CD4-positive, alpha-beta T cell treated with Interleukin-4 for 1 hour (primary cell): Measurements from ENCODE around the gene EXOC6B.
A peak's percentile ranks its signal among the peaks of the same experiment; 100 is the strongest.

ENCODE experiments used
- DNase-seq, 2 donors: peaks; one replicate each; pipeline ENCODE4 v3.0.0-alpha.2; 2020 to 2022

Gene EXOC6B

DNA sequence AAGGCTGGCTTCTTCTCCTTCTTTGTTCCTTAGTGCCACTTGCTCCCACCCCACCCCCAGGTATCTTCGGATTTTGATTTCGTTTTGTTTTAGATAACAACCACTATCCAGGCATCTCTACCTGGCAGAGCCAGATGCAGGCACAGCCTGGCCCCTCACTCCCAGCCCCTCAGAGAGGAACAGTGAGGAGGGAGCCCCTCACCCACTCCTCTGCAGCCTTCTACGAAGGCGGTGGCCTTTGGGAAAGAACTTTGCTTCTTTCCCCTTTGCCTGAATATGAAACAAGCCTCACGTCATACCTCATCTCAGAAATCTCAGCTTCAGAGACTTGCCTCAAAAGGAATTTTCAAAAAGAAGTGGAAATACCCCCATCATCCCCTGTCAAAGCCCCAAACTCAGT lies 671.9 kb downstream of the EXOC6B start:
- no peak for DNase-seq

DNA sequence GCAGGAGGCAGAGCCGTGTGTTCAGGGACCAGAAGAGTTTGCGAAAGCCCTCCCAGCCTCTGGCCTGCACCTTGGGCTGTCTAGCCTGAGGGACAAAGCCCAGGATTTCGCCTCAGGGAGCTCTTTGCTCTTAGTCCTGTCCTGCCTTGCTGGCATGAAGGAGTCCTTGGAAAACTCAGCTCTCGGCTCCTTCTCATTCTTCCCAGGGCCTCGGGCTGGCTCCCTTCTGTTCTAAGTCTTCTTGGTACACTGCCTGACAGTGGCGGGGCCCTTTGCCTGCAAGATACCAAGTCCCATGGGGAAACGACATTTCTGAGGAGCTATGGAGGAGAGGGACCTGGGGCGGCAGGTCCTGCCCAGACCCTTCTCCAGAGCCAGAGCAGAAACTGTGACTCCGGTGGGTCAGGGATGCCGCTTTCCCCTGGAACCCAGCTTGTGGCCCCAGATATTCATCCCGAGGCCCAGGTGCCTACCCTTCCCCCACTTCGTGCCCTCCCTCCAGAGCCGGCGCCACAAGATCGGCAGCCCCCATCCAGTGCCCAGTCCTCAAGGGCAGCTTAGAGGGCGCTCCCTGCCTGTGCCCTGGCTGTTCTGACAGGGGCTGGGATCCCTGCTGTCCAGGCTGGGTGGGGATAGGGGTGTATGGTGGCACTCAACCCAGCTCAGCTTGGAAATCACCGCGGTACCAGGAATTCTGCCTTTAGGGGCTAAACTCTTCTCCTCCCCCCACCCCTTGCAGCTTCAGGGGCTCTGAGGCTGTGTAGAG lies 672.6 kb downstream of the EXOC6B start:
- peak in 1 of 2 donors; percentile 7 for DNase-seq

DNA sequence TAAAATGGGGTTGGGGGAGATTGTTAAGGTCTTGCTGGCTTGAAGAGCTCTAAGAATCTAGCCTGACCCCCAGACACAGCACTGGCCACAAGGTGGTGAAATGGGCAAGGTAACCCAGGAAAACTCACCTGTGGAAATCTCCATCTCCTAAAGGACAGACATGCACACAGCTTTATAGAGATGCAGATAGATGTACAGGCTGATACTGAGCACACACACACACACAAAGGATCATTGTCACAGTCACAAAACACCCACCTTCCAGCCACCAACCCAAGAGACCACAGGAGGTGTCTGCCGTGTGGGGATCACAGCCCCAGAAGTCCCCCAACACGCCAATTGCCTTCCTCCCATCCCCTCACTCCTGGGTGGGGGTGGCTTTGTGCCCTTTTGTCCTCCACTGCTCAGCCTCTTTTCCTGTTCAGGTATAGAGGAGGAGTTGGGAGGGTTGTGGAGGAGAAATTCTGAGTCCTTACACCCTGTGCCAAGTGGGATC lies 674.9 kb downstream of the EXOC6B start:
- peak in 1 of 2 donors; percentile 3 for DNase-seq

DNA sequence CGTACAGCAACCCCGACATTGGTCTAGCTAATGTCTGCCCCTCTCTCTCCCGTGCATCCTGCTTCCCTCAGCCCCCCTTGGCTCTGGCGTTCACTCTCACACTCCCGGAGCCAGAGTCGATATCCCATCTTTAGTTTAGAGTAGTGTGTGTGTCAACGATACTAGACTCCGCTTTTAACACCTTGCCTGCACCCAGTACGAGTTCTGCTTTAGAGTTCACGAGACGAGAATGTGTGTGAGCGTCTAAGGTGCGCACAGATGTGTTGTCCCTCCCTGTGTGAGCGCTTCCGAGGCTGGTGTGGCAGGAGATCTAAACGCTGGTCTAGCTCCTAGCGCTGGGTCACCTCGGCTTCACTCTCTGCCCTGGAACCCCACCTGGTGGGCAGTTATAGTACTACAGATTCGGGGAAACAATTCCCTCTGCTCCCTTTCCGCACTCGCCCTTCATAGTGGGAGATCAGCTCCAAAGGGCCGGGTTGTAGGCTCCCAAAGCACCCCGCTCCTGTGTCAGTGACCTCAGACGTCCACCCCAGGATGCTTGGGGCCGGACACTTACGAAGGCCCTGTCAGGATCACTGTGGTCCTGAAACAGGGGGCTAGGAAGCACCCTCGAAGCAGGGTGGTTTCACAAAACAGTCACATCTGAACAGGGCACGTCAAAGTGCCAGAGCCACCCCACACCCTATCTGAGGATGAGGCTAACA lies 675.5 kb downstream of the EXOC6B start:
- peak; percentile 38 to 57 for DNase-seq

DNA sequence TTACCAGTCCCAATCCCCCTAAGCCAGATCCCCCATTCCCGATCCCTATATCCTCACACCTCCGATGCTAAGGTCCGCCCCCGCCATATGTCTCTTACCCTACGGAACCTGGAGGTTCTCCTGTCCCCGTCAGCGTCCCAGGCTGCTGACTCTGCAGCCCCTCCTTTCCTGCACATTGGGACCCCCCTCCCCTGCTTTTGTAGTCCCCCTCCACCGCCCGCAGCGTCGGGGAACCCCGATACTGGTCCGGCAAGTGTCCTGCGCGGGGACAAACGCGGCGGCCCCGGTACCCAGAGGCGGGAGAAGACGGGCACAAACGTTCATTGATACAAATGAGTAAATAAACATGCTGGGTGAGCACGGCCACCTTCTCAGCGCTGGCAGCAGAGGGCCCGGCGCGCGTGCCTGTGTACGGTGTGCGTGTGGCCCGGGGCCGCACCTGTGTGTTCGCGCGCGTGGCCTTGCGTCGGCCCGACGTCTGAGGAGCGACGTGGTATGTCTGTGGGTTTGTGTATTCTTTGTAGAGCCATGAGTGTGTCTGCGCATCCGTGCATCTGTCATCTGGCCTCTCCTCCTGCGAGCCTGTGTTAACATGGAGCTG lies 676.2 kb downstream of the EXOC6B start:
- DNase-seq: peak in 1 of 2 donors; percentile 11

DNA sequence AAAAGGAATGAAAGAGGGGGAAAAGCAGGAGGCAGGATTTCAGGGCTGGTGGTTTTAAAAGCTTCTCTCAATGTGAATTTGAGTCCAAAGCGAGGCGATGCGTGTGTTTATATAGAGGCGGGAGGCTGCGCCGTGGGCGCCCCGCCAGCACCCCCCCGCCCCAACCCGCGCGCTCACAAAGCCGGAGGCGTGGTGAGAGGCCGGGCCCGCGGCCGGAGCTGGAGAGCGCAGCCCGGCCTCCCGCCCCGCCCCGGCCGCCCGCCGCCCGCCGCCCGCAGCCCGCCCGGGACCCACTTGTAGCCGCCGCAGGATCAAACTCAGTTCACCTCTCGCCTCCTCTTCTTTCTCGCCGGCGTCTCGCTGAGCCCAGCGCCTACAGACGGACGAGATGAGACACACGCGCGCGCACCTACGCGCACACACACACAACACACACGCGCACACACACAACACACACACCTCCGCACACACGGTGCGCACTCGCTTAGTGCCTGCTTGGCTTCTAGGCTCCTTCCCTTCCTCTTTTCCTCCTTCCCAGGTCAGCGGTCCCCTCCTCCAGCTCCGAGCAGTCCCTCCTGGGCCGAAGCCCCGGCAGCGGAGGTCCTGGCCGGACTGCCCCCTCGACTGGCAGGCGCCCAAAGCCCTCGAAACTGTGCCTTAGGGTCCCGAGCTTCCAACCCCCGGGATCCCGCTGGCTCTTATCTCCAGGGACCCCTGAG lies 676.8 kb downstream of the EXOC6B start:
- peak in 1 of 2 donors; percentile 11 for DNase-seq

DNA sequence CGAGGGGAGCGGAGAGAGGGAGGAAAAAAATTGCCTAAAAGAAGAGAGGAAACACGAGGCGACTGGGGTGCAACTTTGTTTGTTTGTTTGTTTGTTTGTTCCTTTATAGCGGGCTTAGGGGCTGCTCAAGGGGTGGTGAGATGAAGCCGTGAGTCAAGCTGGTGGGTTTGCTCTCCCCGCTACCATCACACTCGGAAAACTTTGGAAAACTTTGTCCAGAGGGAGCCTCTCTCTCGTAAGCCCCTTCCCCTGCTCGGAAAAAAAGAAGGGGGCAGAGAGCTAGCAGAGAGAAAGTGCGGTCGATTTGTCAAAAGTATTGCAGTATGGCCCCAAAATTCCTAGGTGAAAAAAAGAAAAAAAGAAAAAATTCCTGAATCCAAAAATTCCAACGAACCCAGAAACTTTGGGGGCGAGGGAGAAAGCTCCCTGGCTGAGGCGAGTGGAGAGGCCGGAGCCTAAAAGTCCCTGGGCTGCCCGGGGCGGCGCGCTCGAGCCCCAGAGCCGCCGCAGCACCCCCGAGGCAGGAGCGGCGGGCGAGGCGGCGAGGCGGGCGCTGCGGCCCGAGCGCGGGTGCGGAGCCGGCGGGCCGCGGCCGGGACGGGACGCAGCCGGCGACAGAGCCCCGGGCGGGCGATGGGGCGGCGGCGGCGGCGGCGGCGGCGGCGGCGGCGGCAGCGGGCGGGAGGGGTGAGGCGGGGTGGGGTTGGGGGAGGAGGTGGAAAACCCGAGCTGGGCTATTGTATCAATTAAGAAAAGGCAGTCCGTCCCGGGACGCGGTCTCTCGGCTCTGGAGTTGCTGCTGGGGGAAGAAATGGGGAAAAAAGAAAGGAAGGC lies 677.6 kb downstream of the EXOC6B start:
- DNase-seq: no peak

DNA sequence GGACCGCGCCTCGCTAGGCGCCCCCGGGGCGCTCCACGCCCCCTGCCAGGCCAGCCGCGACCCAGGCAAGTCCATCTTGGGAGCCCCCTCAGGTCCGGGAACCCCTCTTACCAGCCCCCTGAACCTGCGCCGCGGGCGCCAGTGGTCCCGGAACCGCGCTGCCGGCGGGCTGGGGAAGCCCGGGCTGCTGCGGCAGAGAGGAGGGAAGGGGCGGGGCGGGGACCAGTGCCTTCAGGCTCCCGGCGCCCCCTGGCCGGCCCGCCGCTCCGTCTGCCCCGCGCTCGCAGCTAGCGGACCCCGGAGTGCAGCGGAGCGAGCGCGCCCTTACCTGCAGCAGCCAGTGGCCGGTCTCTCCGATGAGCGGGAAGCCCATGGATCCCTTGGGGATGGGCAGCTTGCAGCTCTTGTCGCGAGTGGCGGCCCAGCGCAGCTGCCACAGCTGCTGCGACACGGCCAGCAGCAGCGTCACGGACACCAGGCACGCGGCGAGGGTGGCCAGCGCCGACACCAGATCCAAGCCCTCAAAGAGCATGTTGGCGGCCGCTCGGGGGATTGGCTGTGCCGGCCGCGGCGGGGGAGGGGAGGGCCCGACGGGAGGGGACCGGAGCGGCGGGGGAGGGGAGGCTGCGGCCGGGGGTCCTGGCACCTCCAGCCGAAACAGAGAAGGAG lies 678.4 kb downstream of the EXOC6B start, which contains the start of gene CYP26B1:
Gene CYP26B1, minus strand, starts transcription at position 560 of the 669 bp plus-strand sequence. Its CDS starts 28 bp downstream, at position 532.
- DNase-seq: no peak

DNA sequence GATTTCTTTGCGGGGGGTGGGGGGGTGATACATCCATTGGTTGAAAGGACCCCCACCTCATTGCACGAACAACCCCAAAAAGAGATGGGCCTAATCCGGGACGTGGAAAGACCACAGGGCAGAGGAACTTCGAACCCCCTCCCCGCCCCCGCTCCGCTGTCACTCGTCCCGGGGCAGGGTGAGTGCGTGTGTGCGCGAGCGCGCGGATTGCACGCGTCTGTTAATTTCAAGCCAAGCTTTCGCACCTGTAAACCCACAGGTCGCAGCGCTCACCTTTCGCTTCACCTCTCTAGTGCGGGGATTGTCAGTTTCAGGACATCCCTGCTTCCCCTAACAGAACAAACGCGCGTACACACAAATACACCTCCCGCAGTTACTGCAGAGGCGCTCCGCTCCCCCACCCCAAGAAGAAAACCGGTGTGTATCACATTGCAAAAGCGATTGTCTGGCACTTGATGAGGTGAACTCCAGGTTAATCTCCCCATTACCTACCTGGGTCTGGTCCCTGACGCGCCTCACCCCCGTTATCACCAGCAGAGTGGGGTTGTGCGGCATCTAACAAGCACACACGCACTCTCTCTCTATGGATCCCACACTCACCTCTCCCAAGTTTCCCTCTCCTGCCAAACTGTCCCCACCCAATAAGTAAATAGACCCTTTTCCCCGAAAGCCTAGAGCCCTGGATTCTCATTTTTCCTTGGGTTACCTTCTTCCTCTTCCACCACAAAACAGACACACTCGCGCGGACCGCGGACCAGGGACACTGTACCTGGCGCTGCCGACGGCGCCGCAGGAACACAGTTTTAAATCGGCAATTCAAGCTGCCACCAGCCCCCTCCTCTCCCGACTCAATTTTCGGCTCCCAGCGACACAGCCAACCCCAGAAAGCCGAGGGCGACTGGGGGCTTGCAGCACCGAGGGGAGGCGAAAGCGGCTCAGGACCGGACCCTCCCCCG lies 679.2 kb downstream of the EXOC6B start:
- peak in 1 of 2 donors; percentile 7 for DNase-seq

DNA sequence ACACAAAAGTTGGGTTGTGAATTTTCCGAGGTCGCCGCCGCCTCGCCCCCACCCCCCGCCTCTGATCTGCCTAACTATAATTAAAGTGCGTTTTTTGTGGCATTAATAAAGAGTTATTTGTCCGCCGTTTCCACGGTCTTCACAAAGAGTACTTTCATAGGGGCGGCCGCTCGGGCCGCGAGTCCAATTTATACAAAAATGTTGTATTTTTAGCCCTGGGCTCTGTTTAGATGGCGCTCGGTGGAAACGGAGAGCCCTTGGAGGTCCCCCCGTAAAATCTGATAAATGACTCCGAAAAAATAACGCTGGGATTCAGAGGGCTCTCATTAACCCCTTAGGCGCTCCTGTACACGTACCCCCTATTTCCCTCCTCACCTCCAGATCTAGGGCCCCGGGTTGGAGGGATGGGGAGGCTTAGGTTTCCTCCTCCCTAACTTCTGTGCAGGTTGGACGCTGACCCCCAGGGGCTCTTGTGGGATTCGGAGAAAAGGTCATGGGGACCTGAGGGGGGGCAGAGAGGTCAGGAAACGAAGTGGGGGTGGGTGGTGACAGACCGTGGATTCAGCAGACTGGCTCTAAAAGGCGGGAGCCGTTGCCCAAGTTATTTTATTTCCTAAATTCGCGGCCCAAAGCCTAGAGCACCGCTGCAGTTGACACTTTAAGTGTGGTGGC lies 680.0 kb downstream of the EXOC6B start:
- no peak for DNase-seq

DNA sequence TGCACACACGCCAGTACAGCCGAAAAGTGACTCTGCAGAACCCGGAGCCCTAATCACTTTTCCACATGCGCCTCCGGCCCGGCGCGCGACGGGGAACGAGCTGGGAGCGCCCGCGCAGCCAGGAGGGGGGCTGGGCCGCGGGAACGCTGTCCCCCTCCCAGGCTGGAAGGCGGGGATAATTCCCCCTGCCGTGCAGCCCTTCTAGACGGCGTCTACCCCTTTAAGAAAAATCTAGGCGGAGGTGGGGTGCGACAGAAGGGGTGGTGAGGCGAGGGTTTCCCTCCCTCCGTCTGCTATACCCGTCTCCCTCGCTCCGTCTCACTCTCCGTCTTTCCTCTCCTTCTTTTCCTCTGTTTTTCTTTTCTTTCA lies 680.6 kb downstream of the EXOC6B start:
- DNase-seq: no peak

DNA sequence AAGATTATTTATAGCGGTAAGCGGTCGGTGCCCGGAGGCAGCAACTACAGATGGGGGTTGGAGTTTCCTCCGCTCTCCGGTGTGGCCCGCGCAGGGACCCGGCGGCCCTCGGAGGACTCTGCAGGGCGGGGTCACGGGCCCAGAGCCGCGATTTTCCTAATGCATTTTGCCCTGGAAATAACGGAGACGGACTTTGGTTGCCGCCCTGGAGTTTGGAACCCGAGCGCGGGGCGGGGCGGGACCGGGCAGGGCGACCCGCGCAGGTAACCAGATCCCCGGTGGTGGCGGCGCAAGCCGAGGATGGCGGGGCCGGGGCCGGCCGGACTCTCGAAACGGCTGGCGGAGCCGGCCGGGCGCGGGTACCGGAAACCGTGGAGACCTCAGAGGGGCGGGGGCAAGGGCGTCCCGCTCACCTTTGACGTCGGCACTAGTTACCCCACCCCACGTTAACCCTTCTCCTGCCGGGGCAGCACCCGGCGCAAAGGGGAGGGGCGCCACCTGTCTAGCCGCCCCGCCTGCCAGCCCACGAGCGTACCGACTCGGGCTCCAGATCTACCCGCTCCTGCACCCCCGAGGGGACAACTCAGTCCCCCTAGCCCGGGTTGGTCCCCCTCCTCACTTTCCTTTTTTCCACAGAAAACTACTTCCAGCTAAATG lies 681.1 kb downstream of the EXOC6B start:
- peak in 1 of 2 donors; percentile 9 for DNase-seq

DNA sequence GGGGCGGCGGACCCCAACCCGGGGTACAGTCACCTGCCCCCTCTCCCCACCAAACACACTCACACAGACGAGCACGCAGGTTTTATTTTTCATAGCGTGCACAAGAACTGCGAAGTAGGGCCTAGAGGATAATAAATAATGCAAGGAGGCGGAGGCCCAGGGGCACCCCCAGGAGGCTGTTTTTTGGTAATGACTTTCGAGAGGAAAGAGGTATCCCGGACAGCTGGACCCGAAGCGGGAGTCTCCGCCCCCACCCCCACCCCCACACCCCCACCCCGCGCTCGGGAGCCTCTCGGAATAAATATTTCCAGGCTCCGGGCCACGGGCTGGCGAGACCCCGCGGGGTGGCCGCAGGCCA lies 681.6 kb downstream of the EXOC6B start:
- no peak for DNase-seq

DNA sequence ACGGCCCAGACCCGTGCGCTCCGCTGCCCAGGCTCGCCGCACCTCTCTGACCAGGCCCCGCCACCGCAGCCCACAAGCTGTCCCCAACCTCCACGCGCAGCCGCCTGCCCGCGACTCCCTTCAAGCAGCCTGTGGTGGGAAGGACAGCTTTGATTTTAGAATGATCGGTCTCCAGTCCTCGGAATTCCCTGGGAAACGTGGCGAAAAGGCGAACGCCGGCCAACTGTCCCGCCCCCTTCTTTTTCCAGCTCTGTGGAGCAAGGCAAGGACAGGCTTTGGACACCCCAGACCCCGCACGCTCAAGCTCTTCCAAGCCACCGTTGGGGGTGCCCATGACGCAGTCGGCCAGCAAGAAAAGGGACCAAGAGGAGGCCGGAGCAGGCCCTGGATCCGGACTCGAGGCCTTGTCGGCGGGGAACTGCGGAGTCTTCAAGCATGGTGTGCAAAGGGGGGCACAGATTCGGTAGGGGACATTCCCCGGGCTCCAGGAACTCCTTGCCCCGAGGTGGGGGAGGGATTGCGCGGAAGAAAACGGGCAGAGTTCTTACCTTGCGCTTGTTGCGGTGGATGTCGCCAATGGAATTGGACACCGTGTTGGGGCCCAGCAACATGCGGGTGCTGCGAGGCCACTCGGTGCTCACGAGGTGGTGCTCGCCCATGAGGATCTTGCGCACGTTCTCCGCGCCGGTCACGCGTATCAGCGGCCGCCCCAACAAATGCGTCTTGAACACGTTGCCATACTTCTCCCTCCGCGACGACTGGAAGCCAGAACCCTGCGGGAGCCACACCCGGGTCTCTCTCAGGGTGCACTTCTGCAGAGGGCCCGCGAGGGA lies 682.2 kb downstream of the EXOC6B start:
- DNase-seq: peak in 1 of 2 donors; percentile 9

DNA sequence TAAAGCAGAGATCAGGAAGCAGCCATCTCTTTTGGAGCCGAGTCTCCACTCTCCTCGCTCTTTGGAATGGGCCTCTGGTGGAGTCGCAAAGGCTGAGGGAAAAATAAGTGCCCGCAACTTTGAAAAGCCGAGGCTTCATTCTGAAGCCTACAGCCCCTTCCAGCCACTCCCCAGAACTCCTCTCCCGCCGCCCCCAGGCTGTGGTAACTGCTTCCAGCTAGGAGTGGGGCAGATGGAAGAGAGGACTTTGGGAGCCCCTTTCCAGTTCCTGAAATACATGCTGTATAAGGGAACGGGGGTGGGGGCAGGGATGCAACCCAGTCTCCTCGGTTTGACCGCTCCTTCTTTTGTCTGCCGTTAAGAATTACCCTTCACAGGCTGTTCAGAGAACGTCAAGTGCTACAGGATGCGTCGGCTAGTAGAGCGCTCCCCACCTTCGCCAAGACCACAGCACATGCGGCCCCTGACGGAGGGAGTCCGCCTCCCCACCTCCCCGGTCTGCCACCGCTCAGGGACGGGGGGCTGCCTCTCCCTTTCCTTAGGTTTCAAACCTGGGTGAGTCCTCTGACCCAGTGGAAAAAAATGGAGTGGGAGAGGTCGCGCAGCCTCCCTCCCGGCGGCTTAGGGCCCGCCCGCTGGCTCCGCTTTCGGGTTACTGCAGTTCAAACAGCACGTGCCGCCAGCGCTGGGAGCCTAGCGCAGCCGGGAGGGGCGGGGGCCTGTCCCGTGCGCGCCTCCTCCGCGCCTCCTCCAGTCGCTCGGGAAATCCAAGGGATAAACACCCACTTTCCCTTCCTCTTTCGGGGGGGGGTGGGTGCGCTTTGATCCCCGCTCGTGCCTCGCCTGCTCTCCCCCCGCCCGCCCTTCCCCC lies 683.0 kb downstream of the EXOC6B start:
- peak in 1 of 2 donors; percentile 8 for DNase-seq

DNA sequence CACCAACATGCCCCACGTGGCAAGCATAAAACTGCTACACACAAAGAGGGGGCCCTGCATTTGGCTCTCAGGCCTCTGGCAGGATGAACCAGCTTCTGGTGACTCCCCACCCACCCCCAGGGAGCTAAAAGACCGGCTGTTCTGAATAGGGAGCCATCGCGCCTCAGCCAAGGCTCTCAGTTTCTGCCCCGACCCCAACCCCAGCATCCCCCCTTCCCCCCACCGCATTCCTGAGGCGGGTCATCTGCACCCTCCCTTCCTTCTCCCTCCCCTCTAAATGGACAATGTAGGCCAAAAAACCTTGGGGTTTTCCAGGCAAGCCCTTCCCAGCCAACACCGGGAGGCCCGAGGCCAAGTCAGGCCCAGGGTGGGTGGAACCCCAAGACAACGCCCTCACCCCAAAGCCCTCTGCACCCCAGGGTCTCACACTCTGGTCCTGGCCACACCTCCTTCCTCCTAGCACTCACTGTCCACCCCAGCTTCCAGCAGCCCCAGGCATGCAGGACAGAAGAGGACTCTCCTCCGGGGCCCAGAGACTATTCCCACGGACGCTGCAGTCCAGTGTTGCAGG lies 683.9 kb downstream of the EXOC6B start:
- DNase-seq: peak in 1 of 2 donors; percentile 8
